H1 (cell line): ENCODE data around the gene MSMP. TPM values are rescaled to one million over a fixed set of nuclear protein-coding genes. Genes with fewer than 3 reads are reported as not detected.

ENCODE experiments used
- CTCF ChIA-PET: fragments of 300-600 bp; sonication (Branson Sonifier 250); formaldehyde crosslinking; loops from one replicate; lab custom pipeline; 2021; ENCODE audit not compliant: partially characterized antibody; lab: Charles Lee
- POLR2A ChIA-PET: fragments of 300-600 bp; sonication (Branson Sonifier 250); formaldehyde crosslinking; loops from one replicate; lab custom pipeline; 2021; ENCODE audit warnings: inconsistent platforms; ENCODE audit not compliant: partially characterized antibody; lab: Charles Lee
- DNase-seq, 2 experiments: peaks; one replicate each; pipeline versions ENCODE4 v3.0.0 to v3.0.0-alpha.2; 2010 to 2022; ENCODE audit warnings: low spot score in 2 of 2, low read depth in 1 of 2, mixed read lengths in 1 of 2
- FAIRE-seq: peaks from 2 replicates; lab custom pipeline; 2011; peaks lifted over from hg19 to GRCh38; lab: Jason Lieb, UNC
- H2AFZ ChIP-seq: 2 replicates; pipeline ENCODE4 v1.8.1; 2012; ENCODE audit warnings: low read length, inconsistent platforms
- H2AK5ac ChIP-seq: 2 replicates; pipeline ENCODE4 v1.6.1; 2013; ENCODE audit warnings: low read depth, low read length
- H2BK120ac ChIP-seq: replicated peaks from 2 replicates; pipeline ENCODE3; 2013; ENCODE audit warnings: low read depth, low read length, inconsistent platforms
- H2BK12ac ChIP-seq: 2 replicates; pipeline ENCODE4 v1.6.1; 2013; ENCODE audit warnings: low read depth, low read length
- H2BK15ac ChIP-seq: 2 replicates; pipeline ENCODE4 v1.6.1; 2013; ENCODE audit warnings: low read length
- H2BK20ac ChIP-seq: 2 replicates; pipeline ENCODE4 v1.6.1; 2013; ENCODE audit warnings: low read length
- H2BK5ac ChIP-seq: 2 replicates; pipeline ENCODE4 v1.6.1; 2013; ENCODE audit warnings: low read depth, low read length
- H3K14ac ChIP-seq: 2 replicates; pipeline ENCODE4 v1.6.1; 2013; ENCODE audit warnings: inconsistent platforms; ENCODE audit not compliant: insufficient read length
- H3K18ac ChIP-seq: 2 replicates; pipeline ENCODE4 v1.6.1; 2013; ENCODE audit warnings: low read length; ENCODE audit errors: extremely low read depth
- H3K23ac ChIP-seq: 2 replicates; pipeline ENCODE4 v1.6.1; 2013; ENCODE audit warnings: inconsistent platforms; ENCODE audit not compliant: insufficient read length
- H3K23me2 ChIP-seq: 2 replicates; pipeline ENCODE4 v1.6.1; 2013; ENCODE audit warnings: low read depth, low read length
- H3K27ac ChIP-seq: 2 replicates; pipeline ENCODE4 v1.6.1; 2011; ENCODE audit warnings: low read depth, low read length, inconsistent platforms
- H3K27me3 ChIP-seq, 4 experiments: replicated peaks in 1 of 4; 1 replicate in 1 of 4; 2 replicates in 3 of 4; pipeline versions ENCODE4 v1.6.1 to v1.8.1; 2011 to 2013; ENCODE audit warnings: low read length in 3 of 4, mild to moderate bottlenecking in 3 of 4, inconsistent platforms in 2 of 4, mixed read lengths in 2 of 4, moderate library complexity in 1 of 4; ENCODE audit not compliant: control insufficient read depth in 3 of 4, insufficient read depth in 3 of 4; ENCODE audit errors: extremely low read depth in 1 of 4
- H3K36me3 ChIP-seq, 4 experiments: 2 replicates each; pipeline versions ENCODE4 v1.6.1 to v1.8.1; 2011 to 2013; ENCODE audit warnings: mild to moderate bottlenecking in 4 of 4, low read length in 3 of 4, moderate library complexity in 2 of 4, control low read depth in 1 of 4, inconsistent platforms in 1 of 4; ENCODE audit not compliant: insufficient read depth in 4 of 4, control insufficient read depth in 2 of 4
- H3K4ac ChIP-seq: replicated peaks from 2 replicates; pipeline ENCODE3; 2013; ENCODE audit warnings: low read length, low read depth, mixed read lengths, inconsistent platforms; ENCODE audit not compliant: insufficient read length
- H3K4me1 ChIP-seq, 4 experiments: replicated peaks in 1 of 4; 1 replicate in 1 of 4; 2 replicates in 3 of 4; pipeline versions ENCODE4 v1.6.1 to v1.8.1; 2011 to 2013; ENCODE audit warnings: low read length in 3 of 4, inconsistent platforms in 2 of 4, mixed read lengths in 1 of 4; ENCODE audit not compliant: insufficient read depth in 4 of 4, control insufficient read depth in 3 of 4
- H3K4me2 ChIP-seq, 2 experiments: 2 replicates each; pipeline versions ENCODE4 v1.6.1 to v1.8.1; 2011 to 2013; ENCODE audit warnings: low read depth in 2 of 2, low read length in 2 of 2, control low read depth in 1 of 2, inconsistent platforms in 1 of 2, mild to moderate bottlenecking in 1 of 2; ENCODE audit not compliant: insufficient read depth in 1 of 2
- H3K4me3 ChIP-seq, 4 experiments: fragments of 200-600, 300-600 bp in 1 of 4; sonication (generic), shearing (Covaris generic), sonication (Bioruptor Twin) in 1 of 4; 2 replicates each; pipeline versions ENCODE4 v1.5.1 to v1.8.1; 2011 to 2016; ENCODE audit warnings: low read length in 4 of 4, low read depth in 3 of 4, control low read depth in 2 of 4, inconsistent platforms in 2 of 4, mild to moderate bottlenecking in 2 of 4, mixed read lengths in 1 of 4, moderate library complexity in 1 of 4; ENCODE audit not compliant: insufficient read depth in 2 of 4; ENCODE audit errors: extremely low read depth in 1 of 4
- H3K56ac ChIP-seq: replicated peaks from 2 replicates; pipeline ENCODE3; 2013; ENCODE audit warnings: low read depth, mild to moderate bottlenecking, mixed read lengths, low read length, inconsistent platforms; ENCODE audit not compliant: insufficient read length
- H3K79me1 ChIP-seq: 2 replicates; pipeline ENCODE4 v1.6.1; 2013; ENCODE audit warnings: low read depth, low read length, control low read depth
- H3K79me2 ChIP-seq, 2 experiments: 2 replicates each; pipeline versions ENCODE4 v1.6.1 to v1.8.1; 2012 to 2013; ENCODE audit warnings: low read length in 2 of 2, mild to moderate bottlenecking in 2 of 2, inconsistent platforms in 1 of 2; ENCODE audit not compliant: insufficient read depth in 2 of 2, control insufficient read depth in 1 of 2
- H3K9ac ChIP-seq, 4 experiments: replicated peaks in 1 of 4; 1 replicate in 1 of 4; 2 replicates in 3 of 4; pipeline versions ENCODE4 v1.6.1 to v1.8.1; 2011 to 2013; ENCODE audit warnings: low read depth in 3 of 4, low read length in 3 of 4, control low read depth in 2 of 4, mild to moderate bottlenecking in 2 of 4, moderate library complexity in 2 of 4, inconsistent platforms in 1 of 4; ENCODE audit errors: extremely low read depth in 1 of 4
- H3K9me3 ChIP-seq, 2 experiments: 2 replicates each; pipeline versions ENCODE4 v1.6.1 to v1.8.1; 2012 to 2013; ENCODE audit warnings: mild to moderate bottlenecking in 2 of 2, moderate library complexity in 2 of 2, control low read depth in 1 of 2, inconsistent platforms in 1 of 2, low read depth in 1 of 2, low read length in 1 of 2, mixed read lengths in 1 of 2; ENCODE audit not compliant: insufficient read depth in 2 of 2
- H4K20me1 ChIP-seq, 2 experiments: replicated peaks in 1 of 2; 2 replicates each; pipeline versions ENCODE3 to v1.8.1; 2011 to 2013; ENCODE audit warnings: inconsistent platforms in 2 of 2, low read length in 2 of 2, mild to moderate bottlenecking in 1 of 2; ENCODE audit not compliant: insufficient read depth in 2 of 2, control insufficient read depth in 1 of 2
- H4K5ac ChIP-seq: 2 replicates; pipeline ENCODE4 v1.6.1; 2013; ENCODE audit warnings: low read length, low read depth, mixed read lengths, inconsistent platforms; ENCODE audit not compliant: insufficient read length
- H4K8ac ChIP-seq: 2 replicates; pipeline ENCODE4 v1.8.0; 2013; ENCODE audit warnings: mild to moderate bottlenecking, moderate library complexity, low read length, inconsistent platforms; ENCODE audit not compliant: insufficient read depth; ENCODE audit errors: extremely low read depth
- H4K91ac ChIP-seq: replicated peaks from 2 replicates; pipeline ENCODE3; 2013; ENCODE audit warnings: low read length, mixed read lengths, inconsistent platforms; ENCODE audit not compliant: insufficient read length
- GABPA ChIP-seq: IDR thresholded peaks from 2 replicates; pipeline ENCODE4 v1.6.1; 2011; ENCODE audit warnings: mild to moderate bottlenecking, low read length, moderate library complexity, borderline replicate concordance; ENCODE audit not compliant: insufficient read depth
- POU5F1 ChIP-seq: IDR thresholded peaks from 2 replicates; pipeline ENCODE4 v1.6.1; 2011; ENCODE audit warnings: low read depth, mild to moderate bottlenecking, low read length, moderate library complexity
- SP1 ChIP-seq: IDR thresholded peaks from 2 replicates; pipeline ENCODE4 v1.6.1; 2011; ENCODE audit warnings: low read depth, low read length
- SP4 ChIP-seq: IDR thresholded peaks from 2 replicates; pipeline ENCODE4 v1.6.1; 2012; ENCODE audit warnings: low read length, inconsistent platforms
- ZNF274 ChIP-seq: IDR thresholded peaks from 2 replicates; pipeline ENCODE4 v1.7.0; 2012; ENCODE audit warnings: low read length, borderline replicate concordance; ENCODE audit errors: extremely low read depth
- WGBS, 2 experiments: shearing (Covaris generic) in 1 of 2; methylation state at CpG; one replicate each; pipeline versions ENCODE4 v1.1.6 to v1.1.7; 2013 to 2015; ENCODE audit warnings: low lambda C conversion rate in 2 of 2, mixed read lengths in 2 of 2, inconsistent platforms in 1 of 2, low coverage in 1 of 2, missing lambda C conversion rate in 1 of 2; ENCODE audit not compliant: insufficient replicate concordance in 2 of 2, insufficient coverage in 1 of 2, insufficient read length in 1 of 2; ENCODE audit errors: extremely low coverage in 1 of 2, missing lambda C conversion rate in 1 of 2; 5-methylcytosine and 5-hydroxymethylcytosine counted together
- polyA plus RNA-seq, 7 experiments: library from polyadenylated mRNA; depleted of rRNA in 3 of 7; stranded (reverse) in 5 of 7; unstranded in 2 of 7; fragments of >200 nt in 5 of 7; fragments of 200-250 nt in 2 of 7; gene quantifications; 1 replicate in 5 of 7; 2 replicates in 1 of 7; 4 replicates in 1 of 7; pipeline versions ENCODE4 v1.2.1 to v1.2.3, GENCODE V29; 2011 to 2013; ENCODE audit warnings: missing spikeins in 2 of 7, mixed read lengths in 2 of 7
- total RNA-seq: library from RNA; stranded (reverse); fragmentation: NEBNext Ultra II Directional; extraction: Animal tissue kit (Norgen Biotek cat#: 25700); gene quantifications from 2 replicates; pipeline ENCODE4 v1.2.1, GENCODE V29; 2021
- TF ChIP-seq, protein P1 (sequence below): IDR thresholded peaks from 2 replicates; pipeline ENCODE4 v1.6.1; 2011; ENCODE audit warnings: low read length, improper control_type of control experiment

MSMP gene
- total and polyA plus RNA-seq, 2 of the 8 experiments (the other 6 are each of a cell fraction or from before 2014, with no cell fraction given): 0.53 TPM; not detected in 1

DNA sequence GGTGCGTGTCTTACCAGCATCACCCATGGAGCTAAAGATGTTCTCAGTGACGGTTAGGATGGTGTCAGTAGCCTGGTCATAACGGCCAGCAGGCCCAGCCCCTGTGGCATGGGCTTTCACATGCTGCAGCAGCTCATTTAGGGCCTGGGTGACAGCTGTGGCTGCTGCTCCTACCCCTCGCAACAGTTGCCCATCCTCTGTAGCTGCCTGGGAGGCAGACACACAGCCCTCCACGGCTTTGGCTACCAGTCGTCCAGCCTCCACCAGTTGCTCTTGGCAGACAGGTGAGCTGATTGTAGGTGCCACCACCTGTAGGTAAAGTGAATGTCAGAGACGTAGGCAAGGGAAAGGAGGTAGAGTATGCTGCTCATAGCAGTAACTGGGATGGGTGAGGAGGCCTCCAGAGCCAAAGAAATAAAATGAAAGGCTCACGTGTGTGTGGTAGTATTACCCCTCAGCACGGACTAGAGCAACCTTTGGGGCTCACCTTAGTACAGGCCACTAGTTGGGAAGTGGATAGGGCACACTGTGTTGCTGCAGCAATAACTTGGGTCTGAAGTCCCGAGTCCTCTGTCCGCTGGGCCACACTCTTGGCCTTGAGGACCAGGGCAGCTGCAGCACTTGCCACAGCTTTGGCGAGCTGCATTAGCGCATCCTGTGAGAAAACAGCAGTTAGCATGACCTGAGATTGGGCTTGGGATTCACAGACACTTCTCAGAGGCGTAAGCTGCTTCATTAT, 36.8 kb downstream of the MSMP start:
- Histone ChIP-seq H2BK12ac (no peak overlapping the region), H3K18ac (no peak overlapping the region), H3K9me3 (no peaks in the 10 kb centered on the region), H3K79me2 (no peaks in the 10 kb centered on the region), H2BK15ac (no peak overlapping the region), H4K20me1 (peaks cover 0 to 2% of the 10 kb centered on the region in 2 experiments), H4K5ac (no peak overlapping the region), H3K4me1 (no peaks in the 10 kb centered on the region), H3K14ac (no peak overlapping the region), H2BK5ac (no peak overlapping the region), H2BK120ac (no peak overlapping the region), H3K27me3 (no peaks in the 10 kb centered on the region), H3K56ac (no peak overlapping the region), H2AFZ (no peak overlapping the region), H3K23me2 (no peaks in the 10 kb centered on the region), H3K27ac (no peak overlapping the region), H4K91ac (no peak overlapping the region), H2AK5ac (no peak overlapping the region)
- WGBS, 2 experiments: 93% methylated on average over 14 of the region's 14 CpGs; no CpG with 5 or more reads in 1 of the 2 experiments
- DNase-seq (no peak), FAIRE-seq (no peak)
- POLR2A ChIA-PET: interaction anchor here (0.8 to 10.5 kb wide), 6 partner anchors 10 to 27 kb away, joined by 3 to 51 read pairs (median 7); partner anchors contain the start of genes CREB3 and TLN1
- TF ChIP-seq GABPA (no peak), ZNF274 (no peak), SP1 (no peak), SP4 (no peak), POU5F1 (no peak)
- TF ChIP-seq, protein P1, sequence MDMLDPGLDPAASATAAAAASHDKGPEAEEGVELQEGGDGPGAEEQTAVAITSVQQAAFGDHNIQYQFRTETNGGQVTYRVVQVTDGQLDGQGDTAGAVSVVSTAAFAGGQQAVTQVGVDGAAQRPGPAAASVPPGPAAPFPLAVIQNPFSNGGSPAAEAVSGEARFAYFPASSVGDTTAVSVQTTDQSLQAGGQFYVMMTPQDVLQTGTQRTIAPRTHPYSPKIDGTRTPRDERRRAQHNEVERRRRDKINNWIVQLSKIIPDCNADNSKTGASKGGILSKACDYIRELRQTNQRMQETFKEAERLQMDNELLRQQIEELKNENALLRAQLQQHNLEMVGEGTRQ: no peak
- TF ChIP-seq, all 59 proteins: peak for 0
- Histone ChIP-seq H2BK20ac (no peak overlapping the region), H3K4me3 (no peak overlapping the region), H3K4me2 (no peak overlapping the region), H3K36me3 (peaks cover 33 to 91% (median 64%) of the 10 kb centered on the region in 4 experiments), H4K8ac (no peak overlapping the region; the same call in 1 of the 2 replicates), H3K9ac (no peak overlapping the region), H3K79me1 (peaks cover 3% of the 10 kb centered on the region; the same call in 1 of the 2 replicates), H3K23ac (no peak overlapping the region), H3K4ac (no peak overlapping the region)
- CTCF ChIA-PET: interaction anchor here (0.7 to 13.8 kb wide), 10 partner anchors 9 to 71 kb away, joined by 3 to 198 read pairs (median 4); partner anchors contain the start of genes ARHGEF39, CCDC107, CREB3 and RMRP
